ENCODE measurements around the gene SH3BGRL2. TPM values are rescaled to one million over a fixed set of nuclear protein-coding genes. Genes with fewer than 3 reads are reported as not detected.

Gene SH3BGRL2
- total RNA-seq, 1 experiment from 2014 or later = 3.8 TPM

- ChIA-PET CTCF (no interaction called here), POLR2A (ENCODE audit: unreplicated experiment) (no interaction called here)
- no peaks in the 10 kb centered on the region for H3F3A ChIP-seq (ENCODE audit: low read length, unreplicated experiment)
- no peaks in the 10 kb centered on the region for H3K79me2 ChIP-seq (ENCODE audit: low read length)
- no peak overlapping the region for H3K4me2 ChIP-seq (ENCODE audit: low read length)
- H3K9me3 ChIP-seq (ENCODE audit: low read length) = no peaks in the 10 kb centered on the region
- H2AFZ ChIP-seq (ENCODE audit: low read length) = no peak overlapping the region
- no peaks in the 10 kb centered on the region for H3K27me3 ChIP-seq (ENCODE audit: low read length)
- ATAC-seq = no peak
- no peaks in the 10 kb centered on the region for H4K20me1 ChIP-seq (ENCODE audit: low read length)
- H3K36me3 ChIP-seq (ENCODE audit: low read depth, low read length) = no peaks in the 10 kb centered on the region
- no peaks in the 10 kb centered on the region for H3K4me1 ChIP-seq (ENCODE audit: insufficient read depth, low read length)
- H3K4me3 ChIP-seq (ENCODE audit: low read length) = no peak overlapping the region
- no peak for DNase-seq
- no peak overlapping the region for H3K9ac ChIP-seq (ENCODE audit: low read length)
- TF ChIP-seq EZH2 (IDR thresholded peaks at IDR 0.05; ENCODE audit: low read length, unreplicated experiment) (no peak), EZH2phosphoT487 (IDR thresholded peaks at IDR 0.05; ENCODE audit: borderline replicate concordance, low read length) (no peak), CTCF (conservative IDR thresholded peaks at IDR 0.05; ENCODE audit: low read depth, low read length) (no peak)
- no TSS peak for BruUV-seq (replicated peaks)
- intact Hi-C loops (cut with micrococcal nuclease) = no loop called here
- H3K27ac ChIP-seq (ENCODE audit: low read length) = no peak overlapping the region
- H3K9me2 ChIP-seq (replicated peaks; ENCODE audit: low read length) = no peaks in the 10 kb centered on the region
Measured at GRCh38 chr6:79718509-79719247, 87.5 kb downstream of the SH3BGRL2 start.

- TF ChIP-seq EZH2phosphoT487 (IDR thresholded peaks at IDR 0.05; ENCODE audit: borderline replicate concordance, low read length) (no peak), CTCF (conservative IDR thresholded peaks at IDR 0.05; ENCODE audit: low read depth, low read length) (no peak), EZH2 (IDR thresholded peaks at IDR 0.05; ENCODE audit: low read length, unreplicated experiment) (no peak)
- Histone ChIP-seq H3K27me3 (ENCODE audit: low read length) (no peaks in the 10 kb centered on the region), H3K9me2 (replicated peaks; ENCODE audit: low read length) (no peaks in the 10 kb centered on the region), H4K20me1 (ENCODE audit: low read length) (no peaks in the 10 kb centered on the region), H2AFZ (ENCODE audit: low read length) (no peak overlapping the region), H3K4me3 (ENCODE audit: low read length) (no peak overlapping the region), H3K36me3 (ENCODE audit: low read depth, low read length) (no peaks in the 10 kb centered on the region), H3K27ac (ENCODE audit: low read length) (no peak overlapping the region), H3K9me3 (ENCODE audit: low read length) (no peaks in the 10 kb centered on the region), H3K9ac (ENCODE audit: low read length) (no peak overlapping the region), H3K4me2 (ENCODE audit: low read length) (no peak overlapping the region), H3K4me1 (ENCODE audit: insufficient read depth, low read length) (no peaks in the 10 kb centered on the region), H3F3A (ENCODE audit: low read length, unreplicated experiment) (no peaks in the 10 kb centered on the region), H3K79me2 (ENCODE audit: low read length) (no peaks in the 10 kb centered on the region)
- intact Hi-C loops (cut with micrococcal nuclease) = no loop called here
- peak; percentile 20; the same call in 1 of the 2 replicates for ATAC-seq
- no TSS peak for BruUV-seq (replicated peaks)
- ChIA-PET POLR2A (ENCODE audit: unreplicated experiment) (no interaction called here), CTCF (no interaction called here)
- DNase-seq = peak; percentile 4
Measured at GRCh38 chr6:79719248-79719960, 88.3 kb downstream of the SH3BGRL2 start.

GRCh38 chr6:79724816-79725215 lies 93.7 kb downstream of the SH3BGRL2 start:
- intact Hi-C loops (cut with micrococcal nuclease) = no loop called here
- ChIA-PET POLR2A (ENCODE audit: unreplicated experiment) (no interaction called here), CTCF (no interaction called here)
- BruUV-seq (replicated peaks) = no TSS peak
- DNase-seq (no peak), ATAC-seq (no peak)
- Histone ChIP-seq H3K4me2 (ENCODE audit: low read length) (no peak overlapping the region), H3K4me1 (ENCODE audit: insufficient read depth, low read length) (no peaks in the 10 kb centered on the region), H3K27me3 (ENCODE audit: low read length) (no peaks in the 10 kb centered on the region), H2AFZ (ENCODE audit: low read length) (no peak overlapping the region), H3K36me3 (ENCODE audit: low read depth, low read length) (no peaks in the 10 kb centered on the region), H3K9me3 (ENCODE audit: low read length) (no peaks in the 10 kb centered on the region), H4K20me1 (ENCODE audit: low read length) (no peaks in the 10 kb centered on the region), H3K27ac (ENCODE audit: low read length) (no peak overlapping the region), H3K9ac (ENCODE audit: low read length) (no peak overlapping the region), H3K9me2 (replicated peaks; ENCODE audit: low read length) (no peaks in the 10 kb centered on the region), H3F3A (ENCODE audit: low read length, unreplicated experiment) (no peaks in the 10 kb centered on the region), H3K4me3 (ENCODE audit: low read length) (no peak overlapping the region), H3K79me2 (ENCODE audit: low read length) (no peaks in the 10 kb centered on the region)
- TF ChIP-seq EZH2phosphoT487 (IDR thresholded peaks at IDR 0.05; ENCODE audit: borderline replicate concordance, low read length) (no peak), CTCF (conservative IDR thresholded peaks at IDR 0.05; ENCODE audit: low read depth, low read length) (no peak), EZH2 (IDR thresholded peaks at IDR 0.05; ENCODE audit: low read length, unreplicated experiment) (no peak)

Data from PC-3 (cell line).